Neural progenitor cell (in vitro differentiated cells): ENCODE results near the gene OSTF1. TPM values are rescaled to one million over a fixed set of nuclear protein-coding genes. Genes with fewer than 3 reads are reported as not detected.

ENCODE experiments used
- DNase-seq: peaks from one replicate; pipeline ENCODE4 v3.0.0-alpha.2; 2016; ENCODE audit warnings: low spot score
- H2AFZ ChIP-seq: fragments of 200-600 bp; sonication (generic); replicated peaks from 2 replicates; pipeline ENCODE4 v1.6.1; 2016; ENCODE audit warnings: antibody characterized with exemption
- H3F3A ChIP-seq: fragments of 200-600 bp; sonication (generic); 2 replicates; pipeline ENCODE4 v1.6.1; 2016; ENCODE audit warnings: antibody characterized with exemption, low read depth
- H3K27ac ChIP-seq: fragments of 200-600 bp; sonication (generic); 2 replicates; pipeline ENCODE4 v1.5.1; 2016; ENCODE audit warnings: mild to moderate bottlenecking
- H3K27me3 ChIP-seq: fragments of 200-600 bp; sonication (generic); 2 replicates; pipeline ENCODE4 v1.6.1; 2016; ENCODE audit warnings: mild to moderate bottlenecking, moderate library complexity
- H3K36me3 ChIP-seq: fragments of 200-600 bp; sonication (generic); 2 replicates; pipeline ENCODE4 v1.5.1; 2016
- H3K4me1 ChIP-seq: fragments of 200-600 bp; sonication (generic); 2 replicates; pipeline ENCODE4 v1.6.1; 2016; ENCODE audit warnings: mixed run types
- H3K4me2 ChIP-seq: fragments of 200-600 bp; sonication (generic); 2 replicates; pipeline ENCODE4 v1.6.1; 2016
- H3K4me3 ChIP-seq: fragments of 200-600 bp; sonication (generic); 2 replicates; pipeline ENCODE4 v1.5.1; 2016
- H3K79me2 ChIP-seq: fragments of 200-600 bp; sonication (generic); 2 replicates; pipeline ENCODE4 v1.6.1; 2016; ENCODE audit warnings: low read depth
- H3K9ac ChIP-seq: fragments of 200-600 bp; sonication (generic); 2 replicates; pipeline ENCODE4 v1.6.1; 2016
- H3K9me3 ChIP-seq: fragments of 200-600 bp; sonication (generic); 2 replicates; pipeline ENCODE4 v1.5.1; 2016; ENCODE audit warnings: low read depth
- H4K20me1 ChIP-seq: fragments of 200-600 bp; sonication (generic); 2 replicates; pipeline ENCODE4 v1.6.1; 2016; ENCODE audit warnings: low read depth
- H3K27ac Mint-ChIP-seq: 3 replicates; pipeline ENCODE4 v1.8.0; 2021; ENCODE audit warnings: mixed read lengths
- H3K27me3 Mint-ChIP-seq: 2 replicates; pipeline ENCODE4 v1.8.0; 2022; ENCODE audit warnings: low read depth, mild to moderate bottlenecking, inconsistent platforms, moderate library complexity, mixed read lengths; ENCODE audit not compliant: insufficient read depth
- H3K36me3 Mint-ChIP-seq: 3 replicates; pipeline ENCODE4 v1.8.0; 2021; ENCODE audit warnings: mixed read lengths
- H3K4me1 Mint-ChIP-seq: 3 replicates; pipeline ENCODE4 v1.8.0; 2021; ENCODE audit warnings: mixed read lengths
- H3K4me3 Mint-ChIP-seq: 3 replicates; pipeline ENCODE4 v1.8.0; 2021; ENCODE audit warnings: mild to moderate bottlenecking, moderate library complexity, mixed read lengths
- H3K9me3 Mint-ChIP-seq: 3 replicates; pipeline ENCODE4 v1.8.0; 2020; ENCODE audit warnings: mixed read lengths
- EZH2 ChIP-seq: fragments of 200-600 bp; sonication (generic); IDR thresholded peaks from 2 replicates; pipeline ENCODE4 v1.6.1; 2017; ENCODE audit warnings: antibody characterized with exemption, mild to moderate bottlenecking, moderate library complexity
- EZH2phosphoT487 ChIP-seq: fragments of 200-600 bp; sonication (generic); IDR thresholded peaks from 2 replicates; pipeline ENCODE4 v1.6.1; 2017; ENCODE audit warnings: antibody characterized with exemption
- total RNA-seq: library from RNA; depleted of rRNA; stranded (reverse); fragments of >200 nt; gene quantifications from 2 replicates; pipeline ENCODE4 v1.2.3, GENCODE V29; 2015; ENCODE audit warnings: low replicate concordance
- TF ChIP-seq, protein P1 (sequence below): fragments of 200-600 bp; sonication (generic); IDR thresholded peaks from 2 replicates; pipeline ENCODE4 v1.5.1; 2017; ENCODE audit warnings: antibody characterized with exemption, mild to moderate bottlenecking

The OSTF1 gene
- total RNA-seq, 1 donor from 2014 or later, result 1.3 TPM

DNA sequence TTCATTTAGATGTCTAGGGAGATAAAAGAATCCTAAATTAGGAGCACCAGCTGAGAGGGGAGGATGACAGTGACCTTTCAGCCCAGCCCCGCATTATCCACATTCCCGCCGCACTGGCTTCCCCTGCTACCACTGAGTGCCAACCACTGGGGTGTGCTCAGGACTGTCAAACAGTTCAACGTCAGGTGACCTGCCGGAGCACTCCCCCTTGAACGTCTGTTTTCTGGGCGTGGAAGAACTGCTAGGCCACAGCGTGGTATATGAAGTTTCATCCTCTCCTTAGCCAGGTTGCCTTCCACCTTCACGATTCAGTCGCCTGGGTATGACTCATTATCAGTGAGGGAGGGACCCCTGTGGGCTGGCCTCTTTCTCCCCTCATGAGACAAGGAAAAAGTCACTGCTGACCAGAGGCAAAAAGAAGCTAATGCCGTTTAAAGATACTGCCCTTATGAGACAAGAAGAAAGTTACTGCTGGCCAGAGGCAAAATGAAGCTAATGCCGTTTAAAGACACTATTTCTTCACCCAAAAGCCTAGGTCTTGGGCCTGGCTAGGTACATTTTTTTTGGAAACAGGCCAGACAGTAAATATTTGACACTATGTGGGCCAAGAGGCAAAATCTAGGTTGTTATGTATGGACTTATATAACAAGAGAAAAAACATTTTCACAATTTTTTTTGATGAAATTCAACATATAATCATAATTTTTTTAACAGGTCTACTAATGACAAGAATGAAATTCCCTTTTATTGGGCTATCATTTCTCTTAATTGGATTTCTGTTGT, 4.9 kb upstream of the OSTF1 start:
- H3K27ac ChIP-seq, result no peak overlapping the region
- DNase-seq, result peak; percentile 15
- no peaks in the 10 kb centered on the region for H3K9me3 ChIP-seq
- H3K4me3 Mint-ChIP-seq, result no peak overlapping the region
- H3K27me3 ChIP-seq, result no peaks in the 10 kb centered on the region
- peak overlapping the region; percentile 3 for H3K27ac Mint-ChIP-seq
- no peak overlapping the region for H3K4me3 ChIP-seq
- no peaks in the 10 kb centered on the region for H3K27me3 Mint-ChIP-seq
- no peaks in the 10 kb centered on the region for H3K79me2 ChIP-seq
- peaks cover 7% of the 10 kb centered on the region for H3F3A ChIP-seq
- no peak overlapping the region for H3K9ac ChIP-seq
- H3K4me1 ChIP-seq, result no peaks in the 10 kb centered on the region
- TF ChIP-seq EZH2phosphoT487 (no peak), EZH2 (no peak)
- TF ChIP-seq, protein P1, sequence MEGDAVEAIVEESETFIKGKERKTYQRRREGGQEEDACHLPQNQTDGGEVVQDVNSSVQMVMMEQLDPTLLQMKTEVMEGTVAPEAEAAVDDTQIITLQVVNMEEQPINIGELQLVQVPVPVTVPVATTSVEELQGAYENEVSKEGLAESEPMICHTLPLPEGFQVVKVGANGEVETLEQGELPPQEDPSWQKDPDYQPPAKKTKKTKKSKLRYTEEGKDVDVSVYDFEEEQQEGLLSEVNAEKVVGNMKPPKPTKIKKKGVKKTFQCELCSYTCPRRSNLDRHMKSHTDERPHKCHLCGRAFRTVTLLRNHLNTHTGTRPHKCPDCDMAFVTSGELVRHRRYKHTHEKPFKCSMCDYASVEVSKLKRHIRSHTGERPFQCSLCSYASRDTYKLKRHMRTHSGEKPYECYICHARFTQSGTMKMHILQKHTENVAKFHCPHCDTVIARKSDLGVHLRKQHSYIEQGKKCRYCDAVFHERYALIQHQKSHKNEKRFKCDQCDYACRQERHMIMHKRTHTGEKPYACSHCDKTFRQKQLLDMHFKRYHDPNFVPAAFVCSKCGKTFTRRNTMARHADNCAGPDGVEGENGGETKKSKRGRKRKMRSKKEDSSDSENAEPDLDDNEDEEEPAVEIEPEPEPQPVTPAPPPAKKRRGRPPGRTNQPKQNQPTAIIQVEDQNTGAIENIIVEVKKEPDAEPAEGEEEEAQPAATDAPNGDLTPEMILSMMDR, result no peak
- H3K36me3 ChIP-seq, result no peaks in the 10 kb centered on the region
- no peaks in the 10 kb centered on the region for H3K9me3 Mint-ChIP-seq
- H2AFZ ChIP-seq, result no peak overlapping the region
- no peaks in the 10 kb centered on the region for H4K20me1 ChIP-seq
- peaks cover 26% of the 10 kb centered on the region for H3K4me1 Mint-ChIP-seq
- H3K36me3 Mint-ChIP-seq, result no peaks in the 10 kb centered on the region
- no peak overlapping the region for H3K4me2 ChIP-seq

DNA sequence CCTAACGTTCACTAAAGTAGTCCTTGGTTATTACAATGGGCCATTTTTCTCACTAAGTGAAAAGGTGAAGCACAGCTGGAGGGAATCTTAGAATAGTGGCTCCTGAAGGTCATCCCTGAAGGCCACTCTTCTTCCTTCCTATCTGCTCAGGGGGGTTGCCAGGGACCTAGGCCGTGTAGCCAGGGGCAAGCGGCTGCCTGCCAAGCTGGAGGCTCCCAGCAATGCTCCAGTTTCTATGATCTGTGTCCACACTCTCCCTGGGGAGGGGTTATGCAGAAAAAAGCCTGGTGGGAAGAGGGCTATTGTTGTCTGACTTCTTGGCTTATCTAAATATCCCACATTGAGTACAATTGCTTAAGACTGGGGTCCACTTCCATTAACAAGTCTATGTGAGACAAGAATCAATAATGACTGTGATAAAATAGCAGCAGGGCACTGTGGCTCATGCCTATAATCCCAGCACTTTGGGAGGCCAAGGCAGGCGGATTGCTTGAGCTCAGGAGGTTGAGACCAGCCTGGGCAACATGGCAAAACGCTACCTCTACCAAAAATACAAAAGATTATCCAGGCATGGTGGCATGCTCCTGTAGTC, 4.1 kb upstream of the OSTF1 start:
- Histone ChIP-seq H3K4me3 (no peak overlapping the region), H3K4me1 (no peaks in the 10 kb centered on the region), H3F3A (peaks cover 14% of the 10 kb centered on the region), H4K20me1 (no peaks in the 10 kb centered on the region), H3K27me3 (peaks cover 3% of the 10 kb centered on the region), H3K9me3 (no peaks in the 10 kb centered on the region), H3K27ac (no peak overlapping the region), H3K4me2 (no peak overlapping the region), H3K9ac (no peak overlapping the region), H2AFZ (no peak overlapping the region), H3K36me3 (no peaks in the 10 kb centered on the region), H3K79me2 (no peaks in the 10 kb centered on the region)
- Mint-ChIP-seq H3K27ac (no peak overlapping the region), H3K4me1 (peaks cover 28% of the 10 kb centered on the region), H3K27me3 (no peaks in the 10 kb centered on the region), H3K4me3 (no peak overlapping the region), H3K9me3 (no peaks in the 10 kb centered on the region), H3K36me3 (no peaks in the 10 kb centered on the region)
- TF ChIP-seq EZH2 (no peak), EZH2phosphoT487 (no peak)
- TF ChIP-seq, protein P1, result no peak
- DNase-seq, result no peak

DNA sequence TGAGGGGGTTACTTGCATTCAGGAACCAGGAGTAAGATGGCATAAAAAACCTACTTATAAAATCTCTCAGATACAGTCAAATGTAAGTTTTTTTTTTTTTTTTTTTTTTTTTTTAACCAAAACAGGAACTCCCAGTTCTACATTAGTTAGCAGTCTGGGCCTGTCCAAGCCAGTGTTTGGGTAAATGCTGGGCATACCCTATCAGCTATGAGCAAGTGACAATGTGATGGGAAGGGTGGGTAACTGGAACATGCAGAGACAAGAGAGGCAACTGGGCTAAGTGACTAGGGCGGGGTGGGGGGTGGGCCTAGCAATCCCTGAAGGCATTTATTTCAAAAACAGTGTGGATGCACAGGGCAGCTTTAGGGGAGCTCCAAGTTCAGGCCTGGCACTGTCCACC, 2.7 kb upstream of the OSTF1 start:
- no peak overlapping the region for H3K4me3 ChIP-seq
- DNase-seq, result no peak
- H3K9me3 ChIP-seq, result no peaks in the 10 kb centered on the region
- no peak overlapping the region for H2AFZ ChIP-seq
- H3K27ac Mint-ChIP-seq, result no peak overlapping the region
- H3K27me3 ChIP-seq, result peaks cover 16% of the 10 kb centered on the region
- no peaks in the 10 kb centered on the region for H3K9me3 Mint-ChIP-seq
- H3K4me2 ChIP-seq, result no peak overlapping the region
- H3K4me1 ChIP-seq, result no peaks in the 10 kb centered on the region
- no peaks in the 10 kb centered on the region for H3K79me2 ChIP-seq
- peaks cover 3% of the 10 kb centered on the region for H3K27me3 Mint-ChIP-seq
- H3K4me1 Mint-ChIP-seq, result peaks cover 32% of the 10 kb centered on the region
- H4K20me1 ChIP-seq, result no peaks in the 10 kb centered on the region
- H3K9ac ChIP-seq, result no peak overlapping the region
- no peaks in the 10 kb centered on the region for H3K36me3 Mint-ChIP-seq
- TF ChIP-seq EZH2phosphoT487 (no peak), EZH2 (no peak)
- TF ChIP-seq, protein P1, result no peak
- no peaks in the 10 kb centered on the region for H3K36me3 ChIP-seq
- peaks cover 14% of the 10 kb centered on the region for H3F3A ChIP-seq
- H3K4me3 Mint-ChIP-seq, result no peak overlapping the region
- H3K27ac ChIP-seq, result no peak overlapping the region
